22Rv1 (cell line): ENCODE results near the gene RAD9B.
"Not testable (repeated sequence)": the region's sequence is repeated elsewhere in the genome, so short reads cannot be mapped to it uniquely, and the experiment has no call there.

ENCODE experiments used
- CTCF ChIP-seq: fragments of 450-650 bp; IDR thresholded peaks from 2 replicates; pipeline ENCODE4 v1.5.1; 2017; ENCODE audit warnings: mild to moderate bottlenecking
- ZFX ChIP-seq: fragments of 450-650 bp; IDR thresholded peaks from 2 replicates; pipeline ENCODE4 v1.6.1; 2017; ENCODE audit warnings: antibody characterized with exemption, borderline replicate concordance

GRCh38 chr12:110545259-110545658 is 43.1 kb downstream of the RAD9B start:
- TF ChIP-seq CTCF, ZFX: not testable (repeated sequence)
